ENCODE results near the gene TTYH2.
"Not testable (repeated sequence)": the region's sequence is repeated elsewhere in the genome, so short reads cannot be mapped to it uniquely, and the experiment has no call there.

The TTYH2 gene, protein sequence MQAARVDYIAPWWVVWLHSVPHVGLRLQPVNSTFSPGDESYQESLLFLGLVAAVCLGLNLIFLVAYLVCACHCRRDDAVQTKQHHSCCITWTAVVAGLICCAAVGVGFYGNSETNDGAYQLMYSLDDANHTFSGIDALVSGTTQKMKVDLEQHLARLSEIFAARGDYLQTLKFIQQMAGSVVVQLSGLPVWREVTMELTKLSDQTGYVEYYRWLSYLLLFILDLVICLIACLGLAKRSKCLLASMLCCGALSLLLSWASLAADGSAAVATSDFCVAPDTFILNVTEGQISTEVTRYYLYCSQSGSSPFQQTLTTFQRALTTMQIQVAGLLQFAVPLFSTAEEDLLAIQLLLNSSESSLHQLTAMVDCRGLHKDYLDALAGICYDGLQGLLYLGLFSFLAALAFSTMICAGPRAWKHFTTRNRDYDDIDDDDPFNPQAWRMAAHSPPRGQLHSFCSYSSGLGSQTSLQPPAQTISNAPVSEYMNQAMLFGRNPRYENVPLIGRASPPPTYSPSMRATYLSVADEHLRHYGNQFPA

DNA sequence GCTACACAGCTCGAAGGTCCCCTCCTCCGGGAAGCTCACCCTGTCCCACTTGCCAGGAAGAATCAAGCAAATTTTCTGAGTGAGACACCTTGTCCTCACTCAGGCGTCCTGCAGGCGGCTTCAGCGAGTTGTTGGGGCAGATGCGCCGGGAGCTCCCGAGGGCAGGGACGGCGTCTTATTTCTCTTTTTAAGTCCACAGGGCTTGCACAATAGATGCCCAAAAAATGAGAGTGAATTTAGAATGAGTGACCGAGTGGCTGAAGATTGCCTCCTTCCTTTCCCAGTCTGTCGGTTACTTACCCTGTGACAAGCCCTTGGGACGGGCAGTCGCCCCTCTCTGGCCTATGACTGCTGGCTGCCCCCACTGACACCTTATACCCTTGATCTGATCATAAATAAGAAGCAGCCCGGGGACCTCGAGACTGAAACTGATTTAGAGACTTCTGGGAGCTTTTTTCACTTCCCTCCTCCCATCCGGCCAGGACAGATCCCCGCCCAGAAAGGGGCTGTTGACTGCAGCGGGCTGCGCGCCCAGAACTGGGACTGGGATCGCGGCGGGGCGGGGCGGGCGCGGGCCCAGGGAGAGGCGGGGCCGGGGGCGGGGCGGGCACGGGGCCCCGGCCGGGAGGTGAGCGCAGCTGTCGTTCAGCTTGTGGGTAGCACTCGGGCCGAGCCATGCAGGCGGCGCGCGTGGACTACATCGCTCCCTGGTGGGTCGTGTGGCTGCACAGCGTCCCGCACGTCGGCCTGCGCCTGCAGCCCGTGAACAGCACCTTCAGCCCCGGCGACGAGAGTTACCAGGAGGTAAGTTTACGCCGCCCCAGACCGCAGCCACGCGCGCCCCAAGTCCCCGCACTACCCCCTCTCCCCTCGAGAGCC lies at the start of gene TTYH2:
Gene TTYH2, plus strand, starts transcription at position 659 of the 879 bp plus-strand sequence. Its CDS starts 17 bp downstream, at position 676.
- DNase-seq = peak; percentile 87

DNA sequence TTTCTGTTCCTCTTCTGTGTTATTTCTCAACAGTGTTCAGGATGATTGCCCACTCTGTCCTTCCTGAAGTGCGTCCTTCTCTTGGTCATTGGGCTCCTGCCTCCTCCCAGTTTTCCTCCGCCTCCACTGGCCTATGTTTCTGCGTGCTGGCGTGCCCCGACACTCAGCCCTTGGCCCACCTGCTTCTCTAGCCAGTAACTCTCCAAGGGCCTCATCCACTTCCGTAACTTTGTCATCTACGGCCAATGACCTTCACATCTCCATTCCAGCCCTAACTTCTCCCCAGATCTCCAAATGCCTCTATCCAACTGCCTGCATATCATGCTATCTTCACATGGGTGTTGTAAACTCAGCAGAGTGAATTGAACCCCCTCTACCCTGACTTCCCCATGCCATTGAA lies 49.5 kb upstream of the TTYH2 start:
- DNase-seq = no peak

DNA sequence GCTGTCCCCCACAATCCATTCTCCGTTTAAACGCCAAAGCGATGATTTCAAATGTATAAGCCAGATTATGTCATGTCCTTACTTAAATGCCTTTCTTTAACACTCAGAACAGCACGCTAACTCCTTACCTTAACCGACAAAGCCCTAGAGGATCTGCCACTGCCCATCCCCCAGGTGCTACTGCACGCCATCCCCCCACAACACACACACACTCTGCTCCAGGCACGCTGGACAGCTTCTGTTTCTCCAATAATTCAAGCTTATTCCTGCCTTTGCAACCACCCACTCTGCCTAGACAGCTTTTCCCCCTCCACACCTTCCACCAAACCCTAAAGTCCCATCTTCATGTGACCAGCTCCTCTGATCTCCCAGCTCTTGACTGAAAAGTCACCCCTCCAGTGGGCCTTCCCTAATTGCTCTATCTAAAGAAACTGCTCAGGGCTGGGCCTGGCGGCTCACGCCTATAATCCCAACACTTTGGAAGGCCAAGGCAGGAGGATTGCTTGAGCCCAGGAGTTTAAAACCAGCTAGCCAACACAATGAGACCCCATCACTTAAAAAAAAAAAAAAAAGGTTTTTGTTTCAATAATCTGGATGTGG lies 48.8 kb upstream of the TTYH2 start:
- no peak for DNase-seq

DNA sequence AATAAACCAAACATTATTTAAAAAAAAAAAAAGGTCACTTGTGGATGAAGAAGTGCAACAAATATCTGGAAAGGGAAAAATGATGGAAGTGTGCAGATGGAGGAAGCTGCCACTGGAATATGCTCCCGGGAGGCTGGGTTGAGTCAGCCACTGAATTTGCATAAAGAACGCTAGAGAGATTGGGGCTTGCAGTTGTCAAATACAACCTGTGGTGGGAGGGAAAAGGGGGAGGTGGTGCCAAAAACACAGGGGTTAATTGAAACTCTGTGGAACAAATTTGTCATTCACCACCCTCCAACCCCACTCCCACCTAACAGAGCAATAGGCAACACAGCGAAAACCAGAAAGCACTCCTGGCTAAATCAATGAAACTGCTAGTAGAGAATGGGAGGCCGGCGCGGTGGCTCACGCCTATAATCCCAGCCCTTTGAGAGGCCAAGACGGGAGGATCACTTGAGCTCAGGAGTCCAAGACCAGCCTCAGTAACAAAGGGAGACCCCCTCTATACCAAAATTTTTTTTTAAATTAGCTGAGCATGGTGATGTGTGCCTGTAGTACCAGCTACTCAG lies 47.5 kb upstream of the TTYH2 start:
- DNase-seq = peak; percentile 22

DNA sequence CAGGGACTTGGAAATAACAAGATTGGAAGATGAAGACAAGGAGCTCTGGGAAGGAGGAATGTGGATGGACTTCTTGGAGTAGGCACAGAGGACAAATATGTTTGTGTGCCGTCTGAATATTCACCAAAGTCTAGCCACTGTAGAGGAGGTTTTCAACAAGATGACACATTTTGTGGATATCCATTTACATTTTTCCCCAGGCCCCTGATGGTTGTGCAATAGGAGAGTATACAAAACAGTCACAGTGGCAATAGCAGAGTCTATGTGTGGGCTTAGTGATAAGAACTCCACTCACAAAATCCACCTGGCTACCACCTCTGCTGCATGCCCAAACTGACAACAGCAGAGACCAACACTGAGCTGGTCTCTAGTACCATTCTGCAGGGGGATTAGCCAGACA lies 42.4 kb upstream of the TTYH2 start:
- DNase-seq = no peak

DNA sequence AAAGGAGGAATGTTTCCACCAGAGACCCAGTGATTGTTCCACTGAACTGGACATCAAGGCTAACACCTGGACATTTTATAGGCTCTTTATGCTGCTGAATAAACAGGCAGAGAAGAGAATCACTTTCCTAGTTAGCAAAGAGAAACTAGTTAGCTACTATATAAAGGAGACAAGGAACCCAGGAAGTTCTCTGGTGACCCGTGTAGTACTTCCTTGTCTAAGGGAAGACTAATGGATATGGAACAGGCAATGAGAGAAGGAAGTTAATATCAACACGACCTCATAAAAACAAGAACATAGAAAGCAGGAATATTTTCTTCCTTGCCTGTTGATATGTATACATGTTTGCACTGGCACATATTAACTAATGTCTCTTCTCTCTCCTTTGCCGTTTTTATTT lies 40.7 kb upstream of the TTYH2 start:
- no peak for DNase-seq

DNA sequence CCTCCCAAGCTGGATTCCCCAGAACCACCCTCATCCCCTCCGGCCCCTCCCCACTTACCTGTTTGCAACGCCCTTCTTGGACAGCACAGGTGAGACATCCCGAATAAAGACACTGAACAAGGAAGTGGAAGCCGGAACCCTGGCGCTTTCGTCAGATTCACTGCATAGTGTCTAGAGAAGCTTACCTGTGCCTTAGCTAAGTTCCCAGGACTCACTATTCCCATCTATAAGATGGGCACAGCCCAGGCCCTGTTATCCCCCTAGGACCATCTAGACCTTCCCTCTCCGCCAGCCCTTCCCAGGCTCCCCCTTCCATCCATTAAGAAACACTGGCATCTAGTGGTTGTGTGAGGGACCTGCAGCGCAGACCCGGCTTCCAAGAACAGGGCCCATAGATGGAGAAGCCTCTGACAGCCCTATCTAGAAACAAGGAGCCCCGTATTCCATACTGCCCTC lies 36.8 kb upstream of the TTYH2 start:
- peak; percentile 83 for DNase-seq

DNA sequence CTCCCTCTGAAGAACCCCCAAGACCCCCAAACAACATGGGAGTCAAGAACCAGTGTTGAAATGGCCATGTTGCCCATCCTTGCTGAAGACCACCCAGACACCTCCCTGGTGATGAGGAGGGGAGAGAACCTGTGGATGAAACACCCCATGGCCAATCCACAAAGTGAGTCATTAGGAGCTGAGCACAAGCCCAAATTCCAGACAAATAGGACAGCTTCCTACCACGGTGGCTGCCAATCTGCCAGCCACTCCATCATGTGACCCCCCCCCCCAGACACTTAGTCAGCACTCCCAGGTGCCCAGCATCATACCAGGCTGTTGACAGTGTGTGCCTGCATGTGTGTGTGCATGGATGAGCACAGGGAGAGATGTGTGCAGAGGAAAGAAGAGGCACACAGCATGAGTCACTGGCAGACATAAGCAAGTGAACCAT lies 36.3 kb upstream of the TTYH2 start:
- DNase-seq = peak; percentile 30

DNA sequence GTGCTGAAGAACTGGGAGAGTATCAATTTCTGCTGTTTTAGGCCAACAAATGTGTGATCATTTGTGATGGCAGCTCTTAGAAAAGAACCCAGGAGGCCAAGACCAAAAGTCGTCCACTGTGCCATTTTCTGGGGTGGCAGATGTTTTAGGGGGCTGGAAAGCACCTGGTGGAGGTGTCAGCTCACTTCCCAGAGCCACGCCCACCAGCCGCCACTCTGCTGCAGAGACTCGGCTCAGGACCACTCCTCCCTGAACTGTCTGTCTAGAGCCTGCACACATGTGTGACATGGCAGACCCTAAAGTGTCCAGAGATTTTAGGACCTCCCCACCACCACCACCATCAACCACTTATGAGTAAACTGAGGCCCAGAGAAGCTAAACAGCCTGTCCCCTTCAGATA lies 33.8 kb upstream of the TTYH2 start:
- no peak for DNase-seq

DNA sequence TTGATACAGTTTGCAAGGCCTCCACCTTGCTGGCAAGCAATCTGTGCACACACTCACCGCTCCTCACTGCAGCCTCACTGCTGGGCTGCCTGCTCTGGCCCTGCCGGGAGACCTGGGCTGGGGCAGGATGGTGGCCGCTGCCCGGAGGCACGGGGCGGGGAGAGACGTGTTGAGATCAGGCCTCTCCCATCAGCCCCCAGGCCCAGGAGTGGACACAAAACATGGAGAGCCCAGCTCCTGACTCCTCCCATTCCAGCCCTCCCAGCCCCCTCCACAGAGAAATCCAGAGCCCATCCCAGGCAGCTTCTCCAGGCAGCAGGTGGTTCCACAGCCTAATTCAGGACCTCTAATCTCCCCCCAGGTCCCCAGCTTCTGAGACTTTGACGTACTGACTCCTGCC lies 33.0 kb upstream of the TTYH2 start:
- DNase-seq = no peak

DNA sequence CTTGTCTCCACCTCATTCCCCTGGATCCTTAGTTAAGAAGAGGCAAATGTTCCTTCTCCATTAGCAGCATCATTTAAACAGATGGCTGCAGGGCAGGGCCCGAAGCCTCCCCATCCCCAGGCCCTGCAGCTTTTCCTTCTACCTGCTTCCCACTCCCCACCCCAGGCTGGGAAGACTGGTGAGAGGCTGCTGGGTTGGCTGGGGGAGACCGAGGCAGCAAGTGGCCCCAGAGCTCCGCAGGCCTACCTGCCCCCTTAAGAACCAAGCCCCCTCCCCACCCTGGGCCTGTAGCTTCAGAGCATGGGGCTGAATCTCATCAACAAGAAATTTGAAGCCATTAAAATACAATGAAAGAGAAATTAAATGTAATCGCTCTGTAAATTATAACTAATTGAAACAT lies 32.0 kb upstream of the TTYH2 start:
- no peak for DNase-seq

DNA sequence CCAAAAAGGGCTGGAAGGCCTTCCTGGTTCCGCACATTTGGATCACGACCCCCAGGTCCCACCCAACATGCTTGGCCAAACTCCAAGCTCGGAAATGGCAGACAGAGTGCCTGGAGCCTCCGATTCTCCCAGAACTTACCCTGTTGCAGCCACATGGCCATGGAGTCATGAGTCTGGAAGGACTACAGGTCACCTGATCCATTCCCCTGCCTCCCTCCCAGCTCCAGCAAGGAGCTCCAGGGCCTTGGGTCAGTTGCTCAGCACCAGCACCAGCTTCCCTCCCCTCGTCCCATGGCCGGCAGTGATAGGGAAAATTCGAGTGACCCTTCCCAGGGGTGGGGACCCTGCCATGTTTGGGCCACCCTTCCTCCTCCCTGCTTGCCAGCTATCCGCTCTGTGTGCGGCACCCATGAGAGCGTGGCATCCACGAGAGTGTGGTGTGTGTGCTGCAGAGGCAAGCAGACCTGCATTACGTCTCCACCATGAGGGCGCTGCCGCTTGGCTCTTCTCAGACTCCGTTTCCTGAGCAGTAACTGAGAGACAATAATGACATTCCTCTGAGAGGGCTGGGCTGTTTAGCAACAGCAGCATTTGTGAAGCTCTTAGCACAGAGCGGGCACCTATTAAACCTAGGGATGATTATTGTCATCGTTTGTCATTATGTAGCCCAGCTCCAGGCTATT lies 31.2 kb upstream of the TTYH2 start:
- no peak for DNase-seq

DNA sequence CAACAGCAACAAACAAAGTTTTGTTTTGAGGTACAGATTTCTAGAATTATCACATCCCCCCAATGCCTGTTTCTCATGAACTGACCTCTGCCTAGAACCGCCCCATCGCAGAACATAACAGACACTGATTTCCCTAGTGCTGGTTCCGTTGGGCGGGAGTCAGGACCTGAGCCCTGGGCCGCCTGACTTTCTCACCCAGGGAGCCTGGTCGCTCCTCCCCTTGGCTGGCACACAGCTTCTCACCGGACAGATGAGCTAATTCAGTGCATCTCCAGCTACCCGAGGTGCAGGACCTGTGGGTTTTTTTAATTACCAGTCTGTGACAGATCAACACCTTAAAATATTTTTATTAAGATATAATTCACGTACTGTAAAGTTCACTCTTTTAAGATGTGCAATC lies 30.0 kb upstream of the TTYH2 start:
- no peak for DNase-seq

DNA sequence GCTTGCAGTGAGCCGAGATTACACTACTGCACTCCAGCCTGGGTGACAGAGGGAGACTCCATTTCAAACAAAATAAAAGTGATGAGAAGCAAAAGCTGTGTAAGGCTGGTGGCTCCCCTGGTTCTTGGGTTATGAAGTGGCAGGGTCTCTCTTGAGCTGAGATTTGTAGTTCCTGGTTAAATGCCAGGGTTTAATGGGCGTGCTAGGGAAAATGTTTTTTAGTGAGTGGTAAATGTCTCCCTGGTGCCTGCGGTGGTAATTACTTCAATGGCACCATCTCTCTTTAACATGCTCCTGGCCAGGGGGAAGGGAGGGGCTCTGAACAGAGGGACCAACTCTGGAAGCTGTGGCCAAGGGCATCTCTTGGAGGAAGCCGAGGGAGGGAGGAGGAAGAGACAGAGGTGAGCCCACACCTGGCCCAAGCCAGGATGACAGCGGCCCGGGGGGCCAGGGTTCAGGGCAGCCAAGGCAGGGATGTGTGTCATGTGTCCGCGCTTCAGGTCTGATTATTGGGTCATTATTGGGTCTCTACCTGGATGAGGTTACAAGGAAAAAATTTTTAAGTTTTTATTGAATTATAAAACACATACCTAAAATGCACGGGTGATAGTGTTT lies 27.7 kb upstream of the TTYH2 start:
- DNase-seq = no peak

DNA sequence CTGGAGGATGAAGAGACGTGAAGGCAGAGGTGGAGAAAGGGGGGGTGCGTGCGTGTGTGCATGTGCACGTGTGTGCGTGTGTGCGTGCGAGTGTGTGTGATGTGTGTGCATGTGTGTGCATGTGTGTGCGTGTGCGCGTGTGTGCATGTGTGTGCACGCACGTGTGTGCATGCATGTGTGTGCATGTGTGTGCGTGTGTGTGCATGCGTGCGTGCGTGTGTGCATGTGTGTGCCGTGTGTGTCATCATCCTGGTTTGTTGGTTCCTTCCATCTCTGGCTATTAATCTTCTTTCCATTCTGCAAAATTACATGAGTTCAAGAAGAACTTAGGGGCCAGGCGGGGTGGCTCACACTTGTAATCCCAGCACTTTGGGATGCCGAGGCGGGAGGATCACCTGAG lies 26.9 kb upstream of the TTYH2 start:
- DNase-seq = no peak

DNA sequence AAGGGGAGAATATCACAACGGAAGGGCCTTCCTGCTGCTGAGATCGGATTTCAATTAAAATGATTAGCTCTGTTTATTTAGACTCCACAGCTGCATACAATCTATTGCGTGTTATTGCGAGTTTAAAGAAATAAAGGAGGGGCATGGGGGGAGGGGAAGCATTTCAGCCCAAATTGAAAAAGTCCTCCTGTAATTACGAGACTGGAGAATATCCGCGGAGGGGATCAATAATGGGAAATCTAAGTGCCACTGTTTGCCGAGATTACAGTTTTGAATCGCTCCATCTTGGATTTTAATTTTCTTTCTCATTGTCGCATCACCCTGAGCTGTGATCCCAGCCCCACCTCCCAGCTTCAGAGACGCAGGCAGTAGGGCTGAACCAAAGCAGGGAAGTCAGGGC lies 25.6 kb upstream of the TTYH2 start:
- DNase-seq = no peak

DNA sequence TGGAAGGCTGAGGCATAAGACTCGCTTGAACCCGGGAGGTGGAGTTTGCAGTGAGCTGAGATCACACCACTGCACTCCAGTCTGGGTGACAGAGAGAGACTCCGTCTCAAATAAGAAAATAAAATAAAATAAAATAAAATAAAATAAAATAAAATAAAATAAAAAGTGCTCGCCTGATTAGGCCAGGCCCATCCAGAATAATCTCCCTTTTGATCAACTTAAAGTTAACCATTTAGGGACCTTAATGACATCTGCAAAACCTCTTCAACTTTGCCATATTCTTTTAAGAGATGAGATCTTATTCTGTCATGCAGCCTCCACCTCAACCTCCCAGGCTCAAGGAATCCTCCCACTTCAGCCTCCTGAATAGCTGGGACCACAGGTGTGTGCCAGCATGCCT lies 24.7 kb upstream of the TTYH2 start:
- not testable (repeated sequence) for DNase-seq

DNA sequence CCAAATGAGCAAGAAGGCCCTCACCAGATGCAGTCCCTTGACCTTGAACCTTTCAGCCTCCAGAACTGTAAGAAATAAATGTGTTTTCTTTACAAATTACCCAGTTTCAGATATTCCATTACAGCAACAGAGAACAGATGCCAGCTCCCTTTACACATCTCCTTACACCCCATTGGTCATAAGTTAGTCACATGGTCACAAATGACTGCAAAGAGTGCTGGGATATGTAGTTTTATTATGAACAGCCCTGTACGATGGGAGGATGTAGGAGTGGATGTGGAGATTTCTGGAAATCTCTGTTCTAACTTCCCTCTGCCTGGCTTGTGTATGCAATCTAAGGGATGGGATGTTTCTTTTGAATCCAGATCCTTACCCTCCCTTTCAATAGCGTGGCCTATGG lies 23.2 kb upstream of the TTYH2 start:
- DNase-seq = peak; percentile 86

DNA sequence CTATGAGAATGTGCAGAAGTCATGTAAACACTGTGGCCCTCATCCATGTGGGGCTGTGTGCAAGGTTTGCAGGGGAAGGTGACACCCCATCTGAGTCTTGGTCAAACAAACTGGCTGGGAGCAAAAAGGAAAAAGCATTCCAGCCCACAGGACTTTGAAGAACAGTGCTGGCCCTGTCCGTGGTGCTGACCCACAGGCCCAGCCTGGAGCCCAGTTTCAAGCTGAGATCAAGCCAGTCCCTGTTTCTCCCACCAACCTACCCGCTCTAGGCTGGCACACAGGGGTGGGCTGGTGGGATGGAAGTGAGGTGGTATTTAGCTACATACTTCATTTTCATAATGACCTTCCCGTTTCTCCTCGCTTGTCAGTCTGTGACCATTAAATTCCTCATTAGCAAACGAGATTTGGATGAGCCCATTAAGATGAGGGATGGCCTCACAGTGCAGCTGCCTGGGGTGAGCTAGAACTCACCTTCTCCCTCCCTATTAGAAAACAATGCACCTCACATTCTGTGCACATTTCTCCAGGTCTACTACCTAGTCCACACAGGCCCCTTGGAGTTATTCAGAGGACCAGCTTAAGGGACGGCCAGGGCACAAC lies 22.5 kb upstream of the TTYH2 start:
- no peak for DNase-seq

DNA sequence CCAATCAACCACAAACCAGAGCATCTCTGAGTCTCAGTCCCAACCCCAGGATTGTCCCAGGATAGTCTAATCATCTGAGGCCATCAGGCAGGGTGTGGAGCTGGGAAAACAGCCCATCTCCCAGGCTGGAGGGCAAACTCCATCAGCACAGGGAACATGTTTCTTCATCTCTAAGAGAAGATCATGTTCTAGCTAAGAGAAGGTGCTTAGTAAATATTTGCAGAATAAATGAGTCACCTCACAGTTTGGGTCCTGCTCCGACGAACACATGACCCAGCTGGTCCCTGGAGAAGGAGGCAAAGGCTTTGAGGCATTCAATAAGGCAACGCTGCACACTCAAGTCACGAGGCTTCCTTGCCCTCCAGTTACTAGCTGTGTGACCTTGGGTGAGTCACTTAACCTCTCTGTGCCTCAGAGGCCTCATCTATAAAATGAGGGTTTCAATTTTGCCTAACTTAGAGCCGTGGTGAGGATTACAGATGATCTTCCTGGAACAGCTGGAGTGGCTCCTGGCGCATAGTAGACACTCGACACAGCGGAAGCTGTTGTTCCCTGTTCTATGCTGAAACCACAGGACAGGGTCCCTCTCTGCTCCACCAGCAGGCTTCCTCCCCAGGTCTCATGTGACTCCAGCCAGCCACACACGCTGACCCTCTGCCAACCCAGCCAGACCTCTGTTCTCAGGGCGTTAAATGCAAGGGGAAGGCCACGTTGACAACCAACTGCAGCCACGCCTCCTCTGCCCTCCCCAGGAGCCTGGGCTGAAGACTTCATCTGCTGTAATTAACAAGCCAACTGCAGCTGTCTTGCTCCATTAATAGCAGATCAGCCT lies 20.2 kb upstream of the TTYH2 start:
- peak; percentile 86 for DNase-seq
